Kidney capillary endothelial cell (primary cell): ENCODE measurements around the gene MEP1A.
"Not testable (repeated sequence)": the region's sequence is repeated elsewhere in the genome, so short reads cannot be mapped to it uniquely, and the experiment has no call there.

Experiments used
- DNase-seq: peaks from one replicate; pipeline ENCODE4 v3.0.0-alpha.2; 2018; ENCODE audit warnings: low spot score

Gene MEP1A

GRCh38 chr6:46834257-46834916 is 41.2 kb downstream of the MEP1A start:
- not testable (repeated sequence) for DNase-seq

- not testable (repeated sequence) for DNase-seq
Measured at GRCh38 chr6:46834991-46835390, 41.8 kb downstream of the MEP1A start.

- DNase-seq: no peak
Measured at GRCh38 chr6:46838033-46838432, 44.8 kb downstream of the MEP1A start.

GRCh38 chr6:46842252-46842846 is 49.2 kb downstream of the MEP1A start:
- DNase-seq: not testable (repeated sequence)

GRCh38 chr6:46845126-46845525 is 51.9 kb downstream of the MEP1A start:
- DNase-seq: no peak

GRCh38 chr6:46848684-46849360 is 55.6 kb downstream of the MEP1A start:
- DNase-seq: peak; percentile 87

GRCh38 chr6:46849361-46849690 is 56.1 kb downstream of the MEP1A start:
- no peak for DNase-seq

- DNase-seq: peak; percentile 62
Measured at GRCh38 chr6:46850792-46851191, 57.6 kb downstream of the MEP1A start.

GRCh38 chr6:46851576-46851975 is 58.4 kb downstream of the MEP1A start:
- not testable (repeated sequence) for DNase-seq

- peak; percentile 42 for DNase-seq
Measured at GRCh38 chr6:46855966-46856365, 62.8 kb downstream of the MEP1A start.

GRCh38 chr6:46862381-46862780 is 69.2 kb downstream of the MEP1A start:
- DNase-seq: no peak

- DNase-seq: no peak
Measured at GRCh38 chr6:46863791-46864190, 70.6 kb downstream of the MEP1A start.

GRCh38 chr6:46865221-46865620 is 72.0 kb downstream of the MEP1A start:
- DNase-seq: no peak

- DNase-seq: no peak
Measured at GRCh38 chr6:46867411-46867810, 74.2 kb downstream of the MEP1A start.

GRCh38 chr6:46876126-46876525 is 82.9 kb downstream of the MEP1A start:
- peak; percentile 90 for DNase-seq

GRCh38 chr6:46879003-46879402 is 85.8 kb downstream of the MEP1A start:
- no peak for DNase-seq

GRCh38 chr6:46882645-46883044 is 89.5 kb downstream of the MEP1A start:
- no peak for DNase-seq

- DNase-seq: peak; percentile 85
Measured at GRCh38 chr6:46888031-46888430, 94.8 kb downstream of the MEP1A start.

GRCh38 chr6:46888578-46888977 is 95.4 kb downstream of the MEP1A start:
- DNase-seq: no peak
